Amygdala (tissue), 56 donors: Measurements from ENCODE around the gene PTBP1.

ENCODE experiments used
- DNase-seq, 56 donors: peaks; one replicate each; lab custom pipeline; 2025; lab: John Stamatoyannopoulos, UW

PTBP1 gene

GRCh38 chr19:795691-796581 lies 1.3 kb upstream of the PTBP1 start:
- DNase-seq: no peak

DNA sequence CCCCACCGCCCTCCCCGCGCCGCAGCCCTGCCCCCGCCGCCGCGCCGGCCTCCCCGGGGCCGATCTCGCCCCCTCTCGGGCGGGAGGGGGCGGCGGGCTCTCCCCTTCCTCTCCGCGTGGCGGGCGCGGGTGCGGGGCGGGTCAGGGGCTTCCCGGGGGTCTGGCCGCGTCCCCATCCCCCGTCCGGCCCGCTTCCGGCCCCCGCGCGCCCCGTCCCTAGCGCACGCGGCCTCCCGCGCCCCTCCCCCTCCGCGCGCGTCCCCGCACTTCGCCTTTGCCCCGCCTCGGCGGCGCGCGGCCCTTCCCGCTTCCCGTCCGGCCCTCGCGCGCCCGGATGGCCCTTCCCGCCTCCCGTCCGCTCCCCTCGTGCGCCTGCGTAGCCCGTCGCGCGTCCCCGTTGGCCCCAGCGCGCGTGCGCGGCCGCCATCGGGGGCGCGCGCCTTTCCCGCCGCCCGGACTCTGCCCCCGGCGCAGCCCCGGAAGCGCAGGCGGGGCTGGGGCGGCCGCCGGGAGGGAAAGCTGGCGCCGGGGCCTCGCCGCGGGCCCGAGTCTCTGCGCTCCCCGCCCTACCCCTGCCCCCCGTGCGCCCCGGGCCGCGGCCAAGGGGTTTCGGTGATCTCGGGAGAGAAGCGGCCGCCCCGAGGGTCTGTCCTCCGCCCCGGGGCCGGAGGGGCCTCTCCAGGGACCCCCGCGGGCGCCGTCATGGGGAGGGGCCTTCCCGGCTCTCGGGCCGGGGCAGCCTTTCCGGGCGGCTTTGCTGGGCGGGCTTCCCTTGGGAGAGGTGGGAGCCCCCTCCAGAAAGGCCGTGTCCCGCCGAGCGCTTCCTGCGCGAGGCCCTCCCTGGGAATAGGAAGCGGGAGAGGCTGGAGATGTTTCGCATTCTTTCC lies 519 bp downstream of the PTBP1 start:
- peak in 47 of 56 donors; percentile 6 to 83 (median 57) for DNase-seq

- no peak for DNase-seq
These were observed 1.3 kb downstream of the PTBP1 start for GRCh38 chr19:798415-799075.

GRCh38 chr19:799076-799881 lies 2.0 kb downstream of the PTBP1 start:
- DNase-seq: no peak

- no peak for DNase-seq
These were observed 3.2 kb downstream of the PTBP1 start for GRCh38 chr19:800360-801029.

GRCh38 chr19:801030-801860 lies 4.0 kb downstream of the PTBP1 start:
- DNase-seq: peak in 8 of 56 donors; percentile 9 to 42 (median 17)

DNA sequence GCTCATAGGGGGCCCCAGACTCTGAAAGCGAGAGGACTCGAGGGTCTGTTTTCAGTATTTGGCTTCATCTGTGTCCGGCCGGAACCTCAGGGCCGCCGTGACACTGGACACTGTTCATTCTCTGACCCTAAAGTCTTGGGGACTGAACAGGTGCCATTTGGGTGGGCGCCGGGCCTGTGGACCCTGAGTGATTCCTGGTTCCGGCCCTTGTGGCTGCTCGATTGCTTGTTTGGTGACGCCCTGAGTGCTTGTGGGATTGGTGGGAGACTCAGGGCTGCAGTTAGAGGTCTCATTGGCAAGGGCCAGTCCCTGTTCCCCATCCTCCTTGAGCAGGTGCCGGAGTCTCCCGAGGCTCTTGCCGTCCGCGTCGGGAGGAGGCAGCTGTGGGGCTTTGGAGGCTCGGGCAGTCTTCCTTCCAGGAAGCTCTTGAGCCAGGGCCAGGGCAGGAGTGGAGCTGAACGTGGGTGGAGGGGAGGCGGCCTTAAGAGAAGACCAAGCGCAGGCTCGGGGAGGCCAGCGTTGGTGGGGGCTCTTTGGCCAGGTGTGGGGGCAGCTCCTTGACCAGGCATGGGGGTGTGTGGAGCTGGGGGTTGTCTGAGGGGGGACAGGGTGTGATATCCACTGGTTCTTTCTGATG lies 4.7 kb downstream of the PTBP1 start:
- no peak for DNase-seq

DNA sequence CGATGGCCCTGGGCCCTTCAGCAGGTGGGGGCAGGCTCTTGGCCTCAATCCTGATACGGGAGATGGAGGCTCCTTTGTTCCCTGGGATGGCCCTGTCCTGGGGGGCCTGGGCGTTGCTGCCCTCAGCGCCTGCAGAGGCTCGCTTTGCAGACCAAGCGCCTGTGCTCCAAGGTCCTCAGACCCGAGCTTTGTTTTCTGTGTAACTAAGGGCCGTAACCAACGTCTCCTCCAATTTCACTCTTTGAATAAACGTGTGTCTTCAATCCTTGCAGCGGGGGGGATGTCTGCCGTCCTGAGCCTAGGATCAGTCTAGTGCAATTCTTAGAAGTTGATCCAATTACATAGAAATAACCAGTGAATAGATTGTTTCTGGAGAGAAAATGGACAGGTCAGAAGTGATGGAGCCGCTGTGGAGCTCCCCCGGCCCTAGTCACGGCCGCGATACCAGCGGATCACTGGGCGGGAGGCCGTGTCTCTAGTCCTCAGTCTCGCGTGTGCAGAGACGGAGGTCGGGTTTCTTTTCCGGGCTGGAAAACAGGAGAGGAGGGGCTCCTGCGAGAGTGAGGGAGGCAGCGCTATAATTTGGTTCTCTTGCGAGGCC lies 5.3 kb downstream of the PTBP1 start:
- no peak for DNase-seq

- no peak for DNase-seq
These were observed 5.9 kb downstream of the PTBP1 start for GRCh38 chr19:803099-803561.

- no peak for DNase-seq
These were observed 6.6 kb downstream of the PTBP1 start for GRCh38 chr19:803686-804418.

DNA sequence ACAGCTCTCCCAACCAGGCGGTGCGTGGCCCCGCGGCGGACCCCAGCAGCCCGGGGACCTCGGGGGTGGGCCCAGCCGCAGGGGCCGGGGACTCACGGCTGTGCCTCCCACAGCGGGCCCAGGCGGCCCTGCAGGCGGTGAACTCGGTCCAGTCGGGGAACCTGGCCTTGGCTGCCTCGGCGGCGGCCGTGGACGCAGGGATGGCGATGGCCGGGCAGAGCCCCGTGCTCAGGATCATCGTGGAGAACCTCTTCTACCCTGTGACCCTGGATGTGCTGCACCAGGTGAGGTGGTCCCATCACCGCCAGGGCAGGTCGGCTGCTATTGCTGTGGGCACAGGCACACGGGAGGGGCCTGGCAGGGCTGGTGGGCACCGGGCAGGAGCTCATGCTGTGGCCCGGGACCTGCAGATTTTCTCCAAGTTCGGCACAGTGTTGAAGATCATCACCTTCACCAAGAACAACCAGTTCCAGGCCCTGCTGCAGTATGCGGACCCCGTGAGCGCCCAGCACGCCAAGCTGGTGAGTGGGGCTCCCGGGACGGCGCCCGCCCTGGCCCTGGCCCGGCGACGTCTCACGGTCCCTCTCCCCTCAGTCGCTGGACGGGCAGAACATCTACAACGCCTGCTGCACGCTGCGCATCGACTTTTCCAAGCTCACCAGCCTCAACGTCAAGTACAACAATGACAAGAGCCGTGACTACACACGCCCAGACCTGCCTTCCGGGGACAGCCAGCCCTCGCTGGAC lies 7.3 kb downstream of the PTBP1 start:
- DNase-seq: no peak

DNA sequence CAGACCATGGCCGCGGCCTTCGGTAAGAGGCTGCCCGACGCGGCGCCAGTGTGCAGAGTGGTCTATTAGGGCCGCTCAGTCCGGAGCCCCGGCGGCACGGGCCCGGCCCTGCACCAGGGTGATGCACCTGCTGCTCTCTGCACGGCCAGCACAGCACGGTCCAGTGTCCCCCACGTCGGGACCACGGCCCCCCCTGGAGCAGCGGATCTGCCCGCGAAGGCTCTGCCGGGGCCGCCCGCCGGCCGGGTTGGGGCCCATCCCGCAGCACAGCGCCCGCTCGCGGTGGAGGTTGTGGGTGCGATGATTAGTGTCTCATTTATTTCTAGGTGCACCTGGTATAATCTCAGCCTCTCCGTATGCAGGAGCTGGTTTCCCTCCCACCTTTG lies 7.9 kb downstream of the PTBP1 start:
- DNase-seq: no peak

DNA sequence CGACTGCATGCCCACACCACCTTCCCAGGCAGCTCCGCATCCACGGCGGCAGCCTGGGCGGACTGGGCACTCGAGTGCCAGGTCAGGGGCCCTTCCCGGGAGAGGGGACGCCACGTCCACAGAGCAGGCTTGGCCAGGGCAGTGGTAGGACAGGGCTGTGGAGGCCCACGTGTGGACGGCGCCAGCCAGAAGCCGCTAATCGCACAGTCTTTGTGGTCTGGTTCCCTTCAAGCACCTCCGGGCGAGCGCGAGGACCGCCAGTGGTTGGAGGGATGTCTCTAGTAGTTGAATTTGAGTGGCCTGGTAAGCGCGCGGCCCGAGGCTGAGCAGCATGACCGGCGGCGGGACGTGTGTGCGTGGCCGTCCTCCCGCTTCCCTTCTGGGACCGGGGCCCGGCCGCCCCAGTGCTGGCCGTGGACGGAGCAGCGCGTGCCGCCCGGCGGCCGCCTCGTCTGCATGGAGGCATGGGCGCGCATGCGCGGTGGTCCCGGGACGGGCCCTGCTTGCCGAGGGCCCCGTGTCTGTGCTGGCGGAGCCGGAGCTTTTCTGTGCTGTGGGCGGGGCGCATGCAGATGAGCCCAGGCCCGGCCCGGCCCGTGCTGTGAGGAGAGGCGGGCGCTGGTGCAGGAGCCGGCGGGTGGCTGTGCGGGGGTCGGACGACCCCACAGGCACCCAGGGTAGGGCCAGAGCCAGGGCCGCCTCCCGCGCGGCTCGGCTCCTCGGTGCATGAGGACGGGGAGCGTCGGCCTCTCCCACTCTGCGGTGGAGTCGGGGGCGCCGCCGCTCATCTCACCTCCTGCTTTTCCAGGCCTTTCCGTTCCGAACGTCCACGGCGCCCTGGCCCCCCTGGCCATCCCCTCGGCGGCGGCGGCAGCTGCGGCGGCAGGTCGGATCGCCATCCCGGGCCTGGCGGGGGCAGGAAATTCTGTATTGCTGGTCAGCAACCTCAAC lies 8.6 kb downstream of the PTBP1 start:
- no peak for DNase-seq

- DNase-seq: no peak
These were observed 9.7 kb downstream of the PTBP1 start for GRCh38 chr19:806815-807421.
